A673 (cell line): ENCODE results near the gene DNAH14. TPM values are rescaled to one million over a fixed set of nuclear protein-coding genes. Genes with fewer than 3 reads are reported as not detected.

Source experiments
- BruUV-seq: library from RNA; stranded (reverse); fragments of 400-500 nt; replicated peaks from 2 replicates; lab custom pipeline; 2021; lab: Mats Ljungman, UMichigan
- CTCF ChIA-PET: fragments of 300-600 bp; sonication (Branson Sonifier 250); formaldehyde crosslinking; loops from one replicate; lab custom pipeline; 2022; ENCODE audit warnings: antibody characterized with exemption; lab: Charles Lee
- POLR2A ChIA-PET: fragments of 300-600 bp; sonication (Branson Sonifier 250); formaldehyde crosslinking; loops from one replicate; lab custom pipeline; 2022; ENCODE audit warnings: antibody characterized with exemption; ENCODE audit not compliant: low non-redundant PET; lab: Charles Lee
- DNase-seq: peaks from one replicate; pipeline ENCODE4 v3.0.0-alpha.2; 2015; ENCODE audit warnings: low spot score
- H3K27ac ChIP-seq: fragments of 200-600 bp; sonication (generic); 2 replicates; pipeline ENCODE4 v1.5.1; 2016; ENCODE audit warnings: mixed run types, low read depth, mild to moderate bottlenecking, mixed read lengths, antibody characterized with exemption, low read length; ENCODE audit not compliant: poor library complexity, severe bottlenecking
- H3K27me3 ChIP-seq: fragments of 200-600 bp; sonication (generic); replicated peaks from 2 replicates; pipeline ENCODE4 v1.6.1; 2017; ENCODE audit warnings: mixed run types, low read depth, mild to moderate bottlenecking, mixed read lengths, antibody characterized with exemption, low read length; ENCODE audit not compliant: insufficient read depth, poor library complexity
- H3K36me3 ChIP-seq: fragments of 200-600 bp; sonication (generic); 2 replicates; pipeline ENCODE4 v1.6.1; 2016; ENCODE audit warnings: mixed run types, mild to moderate bottlenecking, mixed read lengths, antibody characterized with exemption, low read length; ENCODE audit not compliant: insufficient read depth, poor library complexity, severe bottlenecking
- H3K4me1 ChIP-seq: fragments of 200-600 bp; sonication (generic); 2 replicates; pipeline ENCODE4 v1.6.1; 2017; ENCODE audit warnings: mixed run types, mild to moderate bottlenecking, mixed read lengths, antibody characterized with exemption, low read length; ENCODE audit not compliant: insufficient read depth, poor library complexity, severe bottlenecking
- H3K4me3 ChIP-seq: fragments of 200-600 bp; sonication (generic); 2 replicates; pipeline ENCODE4 v1.5.1; 2016; ENCODE audit warnings: low read depth, mixed run types, mild to moderate bottlenecking, mixed read lengths, low read length; ENCODE audit not compliant: poor library complexity, severe bottlenecking
- H3K9me3 ChIP-seq: fragments of 200-600 bp; sonication (generic); 2 replicates; pipeline ENCODE4 v1.6.1; 2016; ENCODE audit warnings: mixed run types, low read depth, mild to moderate bottlenecking, mixed read lengths, antibody characterized with exemption, low read length; ENCODE audit not compliant: poor library complexity, severe bottlenecking
- EZH2 ChIP-seq: fragments of 200-600 bp; sonication (generic); IDR thresholded peaks from 2 replicates; pipeline ENCODE4 v1.6.1; 2017; ENCODE audit warnings: borderline replicate concordance, low read depth, mild to moderate bottlenecking, mixed read lengths, antibody characterized with exemption, low read length; ENCODE audit not compliant: poor library complexity, severe bottlenecking
- intact Hi-C: fragments of 100-400 bp; cut with micrococcal nuclease; formaldehyde crosslinking; loops from one replicate; pipeline ENCODE4 v1.10.0; 2022; ENCODE audit not compliant: unreplicated experiment
- total RNA-seq: library from RNA; stranded (reverse); gene quantifications from 2 replicates; pipeline ENCODE4 v1.2.3, GENCODE V29; 2021
- TF ChIP-seq, protein P1 (sequence below): fragments of 300-800, 200-600 bp; sonication (generic); conservative IDR thresholded peaks from 2 replicates; pipeline ENCODE4 v1.5.1; 2017; ENCODE audit warnings: low read depth, mild to moderate bottlenecking, antibody characterized with exemption, low read length, moderate library complexity, mixed read lengths

Gene DNAH14
- total RNA-seq, 1 experiment from 2014 or later, result 9.9 TPM

DNA sequence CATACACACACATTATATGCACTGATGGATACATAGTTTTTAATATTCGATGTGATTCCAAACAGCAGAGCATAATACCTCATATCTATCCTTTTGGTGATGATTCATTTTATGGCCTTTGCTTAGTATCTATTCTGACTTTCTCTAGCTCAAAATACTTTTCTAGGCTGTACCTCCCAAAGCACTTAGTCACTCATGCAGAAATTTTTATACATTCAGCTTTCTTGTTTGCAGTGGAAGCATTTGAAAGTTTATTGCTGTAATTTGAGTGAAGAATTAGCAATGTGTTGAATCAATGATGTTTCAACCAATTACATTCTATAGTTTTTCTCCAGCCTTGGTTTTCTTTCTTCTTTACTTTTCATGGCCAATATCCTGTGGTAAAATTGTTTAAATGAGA is 431.7 kb downstream of the DNAH14 start:
- Histone ChIP-seq H3K4me3 (no peak overlapping the region), H3K27ac (no peak overlapping the region), H3K36me3 (no peaks in the 10 kb centered on the region), H3K27me3 (no peaks in the 10 kb centered on the region), H3K4me1 (no peaks in the 10 kb centered on the region), H3K9me3 (no peaks in the 10 kb centered on the region)
- no peak for TF ChIP-seq EZH2
- TF ChIP-seq, protein P1, sequence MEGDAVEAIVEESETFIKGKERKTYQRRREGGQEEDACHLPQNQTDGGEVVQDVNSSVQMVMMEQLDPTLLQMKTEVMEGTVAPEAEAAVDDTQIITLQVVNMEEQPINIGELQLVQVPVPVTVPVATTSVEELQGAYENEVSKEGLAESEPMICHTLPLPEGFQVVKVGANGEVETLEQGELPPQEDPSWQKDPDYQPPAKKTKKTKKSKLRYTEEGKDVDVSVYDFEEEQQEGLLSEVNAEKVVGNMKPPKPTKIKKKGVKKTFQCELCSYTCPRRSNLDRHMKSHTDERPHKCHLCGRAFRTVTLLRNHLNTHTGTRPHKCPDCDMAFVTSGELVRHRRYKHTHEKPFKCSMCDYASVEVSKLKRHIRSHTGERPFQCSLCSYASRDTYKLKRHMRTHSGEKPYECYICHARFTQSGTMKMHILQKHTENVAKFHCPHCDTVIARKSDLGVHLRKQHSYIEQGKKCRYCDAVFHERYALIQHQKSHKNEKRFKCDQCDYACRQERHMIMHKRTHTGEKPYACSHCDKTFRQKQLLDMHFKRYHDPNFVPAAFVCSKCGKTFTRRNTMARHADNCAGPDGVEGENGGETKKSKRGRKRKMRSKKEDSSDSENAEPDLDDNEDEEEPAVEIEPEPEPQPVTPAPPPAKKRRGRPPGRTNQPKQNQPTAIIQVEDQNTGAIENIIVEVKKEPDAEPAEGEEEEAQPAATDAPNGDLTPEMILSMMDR, result no peak
- POLR2A ChIA-PET, result no interaction called here
- peak; percentile 36 for DNase-seq
- no TSS peak for BruUV-seq
- CTCF ChIA-PET, result no interaction called here
- intact Hi-C loops, result no loop called here

DNA sequence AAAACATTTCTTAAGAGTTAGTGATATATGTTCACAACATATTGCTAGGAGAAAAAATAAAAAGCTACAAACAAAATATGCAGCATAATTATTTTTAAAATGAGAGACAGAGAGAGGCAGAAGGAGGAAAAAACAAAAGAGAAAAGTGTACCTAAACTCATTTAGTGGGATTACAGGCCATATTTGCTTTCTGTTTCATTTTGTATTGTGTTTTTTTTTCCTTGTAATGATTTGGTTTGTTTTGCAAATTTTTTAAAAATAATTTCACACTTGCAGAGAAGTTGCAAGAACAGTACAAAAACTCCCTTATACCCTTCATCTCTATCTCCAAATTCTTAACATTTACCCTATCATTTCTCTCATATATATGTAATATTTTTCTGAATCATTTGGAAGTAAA is 433.3 kb downstream of the DNAH14 start:
- TF ChIP-seq, protein P1, result no peak
- no peak for TF ChIP-seq EZH2
- Histone ChIP-seq H3K9me3 (no peaks in the 10 kb centered on the region), H3K36me3 (no peaks in the 10 kb centered on the region), H3K27ac (no peak overlapping the region), H3K27me3 (no peaks in the 10 kb centered on the region), H3K4me1 (no peaks in the 10 kb centered on the region), H3K4me3 (no peak overlapping the region)
- intact Hi-C loops, result no loop called here
- DNase-seq, result no peak
- ChIA-PET CTCF (no interaction called here), POLR2A (no interaction called here)
- no TSS peak for BruUV-seq

DNA sequence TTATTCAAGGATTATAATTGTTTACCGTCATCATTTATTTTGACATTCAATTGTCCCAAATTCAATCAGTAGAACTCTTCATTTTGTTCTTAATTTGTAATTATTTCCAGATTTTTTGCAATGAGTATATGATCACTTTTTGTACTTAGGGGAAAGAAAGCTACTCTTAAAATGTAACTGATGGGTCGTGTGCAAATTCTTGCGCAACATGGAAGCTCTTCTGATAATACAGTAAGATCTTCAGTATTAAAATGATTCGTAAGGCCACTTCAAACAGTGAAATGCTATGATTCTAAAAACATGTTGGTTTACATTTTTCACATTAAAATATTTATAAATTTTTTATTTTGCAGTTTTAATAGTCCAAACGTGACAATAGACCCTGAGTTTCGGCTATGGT is 435.0 kb downstream of the DNAH14 start:
- intact Hi-C loops, result no loop called here
- no peak for TF ChIP-seq EZH2
- TF ChIP-seq, protein P1, result no peak
- ChIA-PET POLR2A (no interaction called here), CTCF (no interaction called here)
- no peaks in the 10 kb centered on the region for H3K4me1 ChIP-seq
- BruUV-seq, result no TSS peak
- H3K36me3 ChIP-seq, result no peaks in the 10 kb centered on the region
- no peak overlapping the region for H3K27ac ChIP-seq
- H3K4me3 ChIP-seq, result no peak overlapping the region
- DNase-seq, result no peak
- H3K27me3 ChIP-seq, result no peaks in the 10 kb centered on the region
- H3K9me3 ChIP-seq, result no peaks in the 10 kb centered on the region
